HEK293T (cell line): Measurements from ENCODE around the gene MLYCD.

ENCODE experiments used
- CTCF ChIA-PET: fragments of 350-600 bp; formaldehyde crosslinking; extraction: SDS; loops from one replicate; lab custom pipeline; 2021; ENCODE audit warnings: antibody characterized with exemption, inconsistent platforms; lab: Yijun Ruan, JAX
- POLR2A ChIA-PET: fragments of 350-600 bp; formaldehyde crosslinking; extraction: SDS; loops from one replicate; lab custom pipeline; 2020; ENCODE audit warnings: antibody characterized with exemption, inconsistent platforms; lab: Yijun Ruan, JAX
- DNase-seq: peaks from one replicate; pipeline ENCODE4 v3.0.0; 2012; ENCODE audit warnings: mixed read lengths; ENCODE audit errors: extremely low spot score
- ARNT ChIP-seq: fragments of 450-650 bp; IDR thresholded peaks from 2 replicates; pipeline ENCODE4 v1.6.1; 2017; ENCODE audit warnings: mild to moderate bottlenecking
- BHLHE40 ChIP-seq: fragments of 450-650 bp; IDR thresholded peaks from 2 replicates; pipeline ENCODE4 v1.6.1; 2016; ENCODE audit warnings: mild to moderate bottlenecking, moderate library complexity, borderline replicate concordance
- CTBP1 ChIP-seq: fragments of 450-650 bp; IDR thresholded peaks from 2 replicates; pipeline ENCODE4 v1.6.1; 2016; ENCODE audit warnings: borderline replicate concordance
- ELF4 ChIP-seq: fragments of 450-650 bp; IDR thresholded peaks from 2 replicates; pipeline ENCODE4 v1.6.1; 2017; ENCODE audit warnings: antibody characterized with exemption
- FOXA1 ChIP-seq: fragments of 450-650 bp; IDR thresholded peaks from 2 replicates; pipeline ENCODE4 v1.6.1; 2016; ENCODE audit warnings: mild to moderate bottlenecking
- FOXK2 ChIP-seq: fragments of 450-650 bp; IDR thresholded peaks from 2 replicates; pipeline ENCODE4 v1.6.1; 2016; ENCODE audit warnings: mild to moderate bottlenecking
- FOXM1 ChIP-seq: fragments of 450-650 bp; IDR thresholded peaks from 2 replicates; pipeline ENCODE4 v1.6.1; 2017; ENCODE audit warnings: mild to moderate bottlenecking, borderline replicate concordance
- HDGF ChIP-seq: fragments of 450-650 bp; IDR thresholded peaks from 2 replicates; pipeline ENCODE4 v1.6.1; 2017; ENCODE audit warnings: antibody characterized with exemption, borderline replicate concordance
- L3MBTL2 ChIP-seq: fragments of 450-650 bp; conservative IDR thresholded peaks from 2 replicates; pipeline ENCODE4 v1.6.1; 2016; ENCODE audit warnings: mild to moderate bottlenecking
- LEF1 ChIP-seq: fragments of 450-650 bp; IDR thresholded peaks from 2 replicates; pipeline ENCODE4 v1.6.1; 2017; ENCODE audit warnings: mild to moderate bottlenecking, borderline replicate concordance
- NFRKB ChIP-seq: fragments of 450-650 bp; IDR thresholded peaks from 2 replicates; pipeline ENCODE4 v1.6.1; 2016; ENCODE audit warnings: mild to moderate bottlenecking, moderate library complexity
- PKNOX1 ChIP-seq: fragments of 450-650 bp; IDR thresholded peaks from 2 replicates; pipeline ENCODE4 v1.6.1; 2016
- SP1 ChIP-seq: fragments of 450-650 bp; IDR thresholded peaks from 2 replicates; pipeline ENCODE4 v1.6.1; 2017
- SUZ12 ChIP-seq: fragments of 450-650 bp; IDR thresholded peaks from 2 replicates; pipeline ENCODE4 v1.6.1; 2016; ENCODE audit warnings: mild to moderate bottlenecking
- TARDBP ChIP-seq: fragments of 450-650 bp; IDR thresholded peaks from 2 replicates; pipeline ENCODE4 v1.6.1; 2016
- ZNF384 ChIP-seq: fragments of 450-650 bp; IDR thresholded peaks from 2 replicates; pipeline ENCODE4 v1.6.1; 2016

Gene MLYCD

GRCh38 chr16:83887564-83887963, 11.4 kb upstream of the MLYCD start:
- ChIA-PET POLR2A (interaction anchor here (1.2 kb wide), 1 partner anchor 11 kb away, joined by 3 read pairs; the partner anchor contains the start of gene MLYCD), CTCF (interaction anchor here (0.8 to 1.4 kb wide), 2 partner anchors 9 to 61 kb away, joined by 3 read pairs; no protein-coding TSS in a partner anchor)
- DNase-seq: no peak
- TF ChIP-seq FOXM1 (no peak), LEF1 (no peak), ARNT (no peak), ELF4 (no peak), HDGF (no peak), NFRKB (no peak), FOXA1 (no peak), SUZ12 (no peak), CTBP1 (no peak)

GRCh38 chr16:83888672-83889044, 10.3 kb upstream of the MLYCD start:
- no peak for TF ChIP-seq HDGF
- no peak for TF ChIP-seq ZNF384
- TF ChIP-seq FOXM1: no peak
- TF ChIP-seq CTBP1: no peak
- TF ChIP-seq TARDBP: no peak
- no peak for TF ChIP-seq PKNOX1
- TF ChIP-seq L3MBTL2: no peak
- TF ChIP-seq ELF4: no peak
- TF ChIP-seq NFRKB: no peak
- TF ChIP-seq SUZ12: no peak
- no peak for TF ChIP-seq SP1
- no peak for TF ChIP-seq BHLHE40
- no peak for TF ChIP-seq FOXK2
- no peak for TF ChIP-seq ARNT
- TF ChIP-seq FOXA1: no peak
- no peak for TF ChIP-seq LEF1
- ChIA-PET POLR2A (no interaction called here), CTCF (interaction anchor here (1.4 kb wide), 1 partner anchor 65 kb away, joined by 3 read pairs; no protein-coding TSS in a partner anchor)
- no peak for DNase-seq

- ChIA-PET CTCF (interaction anchor here (0.9 kb wide), 1 partner anchor 75 kb away, joined by 3 read pairs; no protein-coding TSS in a partner anchor), POLR2A (no interaction called here)
- no peak for DNase-seq
- no peak for TF ChIP-seq SP1
Measured at GRCh38 chr16:83890359-83890758, 8.6 kb upstream of the MLYCD start.

DNA sequence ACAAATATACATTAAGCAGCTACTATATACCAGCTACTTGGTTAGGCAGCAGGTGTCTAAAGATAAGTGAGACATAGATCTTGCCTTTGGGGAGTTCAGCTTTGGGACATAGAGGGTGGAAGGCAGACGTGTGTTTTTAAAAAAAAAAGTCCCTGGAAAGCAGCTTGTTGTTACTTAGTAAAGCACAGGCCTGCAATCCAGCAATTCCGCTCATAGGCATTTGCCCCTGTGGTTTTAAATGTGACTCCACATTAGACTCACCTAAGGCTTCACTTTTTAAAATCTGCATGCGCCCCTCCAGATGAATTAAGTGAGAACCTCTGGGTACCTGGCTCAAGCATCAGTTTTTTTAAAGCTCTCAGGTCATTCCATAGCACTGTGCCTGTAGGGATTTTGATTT, 7.2 kb upstream of the MLYCD start:
- TF ChIP-seq ELF4 (no peak), SP1 (no peak), TARDBP (no peak), L3MBTL2 (no peak), PKNOX1 (no peak), HDGF (no peak), NFRKB (no peak), CTBP1 (no peak), ZNF384 (no peak), FOXK2 (no peak), LEF1 (no peak), SUZ12 (no peak), FOXA1 (no peak), BHLHE40 (no peak), FOXM1 (no peak), ARNT (no peak)
- no peak for DNase-seq
- POLR2A ChIA-PET: no interaction called here
- CTCF ChIA-PET: no interaction called here

GRCh38 chr16:83895243-83895642, 3.7 kb upstream of the MLYCD start:
- POLR2A ChIA-PET: no interaction called here
- no peak for DNase-seq
- no peak for TF ChIP-seq ZNF384
- TF ChIP-seq FOXM1: no peak
- TF ChIP-seq PKNOX1: no peak
- no peak for TF ChIP-seq BHLHE40
- no peak for TF ChIP-seq HDGF
- no peak for TF ChIP-seq NFRKB
- no peak for TF ChIP-seq ELF4
- TF ChIP-seq SUZ12: no peak
- TF ChIP-seq SP1: no peak
- CTCF ChIA-PET: no interaction called here

GRCh38 chr16:83895942-83896341, 3.0 kb upstream of the MLYCD start:
- TF ChIP-seq FOXA1 (no peak), FOXK2 (no peak), NFRKB (no peak), L3MBTL2 (no peak), HDGF (no peak), ARNT (no peak), SUZ12 (no peak), BHLHE40 (no peak), ELF4 (no peak), LEF1 (no peak), SP1 (no peak), TARDBP (no peak), PKNOX1 (no peak), CTBP1 (no peak)
- DNase-seq: no peak
- POLR2A ChIA-PET: no interaction called here
- CTCF ChIA-PET: no interaction called here
